Pancreas (tissue), 10 donors: ENCODE results near the gene PRDM16. TPM values are rescaled to one million over a fixed set of nuclear protein-coding genes. Genes with fewer than 3 reads are reported as not detected.

Source experiments
- ATAC-seq, 4 donors: fragments of 200-7000 bp; cut with Tn5 transposase; one replicate each; pipeline versions ENCODE4 v1.8.0 to v1.9.1; 2020; ENCODE audit warnings: mild to moderate bottlenecking in 4 of 4, moderate library complexity in 4 of 4
- DNase-seq, 6 donors: peaks; one replicate each; pipeline ENCODE4 v3.0.0-alpha.2; 2020
- FAIRE-seq: peaks from 2 replicates; lab custom pipeline; 2012; peaks lifted over from hg19 to GRCh38; lab: Jason Lieb, UNC
- H3K27ac ChIP-seq, 4 donors: fragments of 200-600 bp; sonication (generic); 1 replicate in 3 of 4; 2 replicates in 1 of 4; pipeline versions ENCODE4 v1.5.0 to v1.8.0; 2020
- H3K27me3 ChIP-seq, 4 donors: fragments of 200-600 bp; one replicate each; pipeline ENCODE4 v1.8.0; 2021
- H3K36me3 ChIP-seq, 3 donors: fragments of 200-600 bp; sonication (generic) in 1 of 3; one replicate each; pipeline versions ENCODE4 v1.5.0 to v1.8.0; 2020 to 2021
- H3K4me1 ChIP-seq, 3 donors: fragments of 200-600 bp; one replicate each; pipeline ENCODE4 v1.8.0; 2021
- H3K4me3 ChIP-seq, 4 donors: fragments of 200-600 bp; sonication (generic) in 2 of 4; one replicate each; pipeline versions ENCODE4 v1.5.0 to v1.8.0; 2020 to 2021
- H3K9me3 ChIP-seq, 4 donors: fragments of 200-600 bp; one replicate each; pipeline ENCODE4 v1.8.0; 2021
- CTCF ChIP-seq, 4 donors: fragments of 200-600 bp; sonication (generic) in 3 of 4; IDR thresholded peaks; one replicate each; pipeline versions ENCODE4 v1.5.0 to v1.8.0; 2021; ENCODE audit warnings: antibody characterized with exemption in 4 of 4
- WGBS, 2 donors: extraction: QIAGEN DNeasy Blood & Tissue Kit; methylation state at CpG; one replicate each; pipeline ENCODE4 v1.1.7; 2013; 5-methylcytosine and 5-hydroxymethylcytosine counted together
- intact Hi-C, 3 donors: fragments of 100-400 bp; cut with DNase I; formaldehyde crosslinking; loops; one replicate each; pipeline versions ENCODE4 v1.11.1 to v1.14.2; 2022
- polyA plus RNA-seq, 2 donors: library from polyadenylated mRNA; stranded (reverse); fragments of 200-250 nt; gene quantifications; one replicate each; pipeline ENCODE4 v1.2.3, GENCODE V29; 2013
- total RNA-seq, 6 donors: library from RNA; stranded (reverse); fragmentation: NEBNext Ultra II Directional in 4 of 6; extraction: Animal tissue kit (Norgen Biotek cat#: 25700) in 4 of 6; gene quantifications; one replicate each; pipeline versions ENCODE4 v1.2.1 to v1.2.4, GENCODE V29; 2021 to 2023
- donor health status: healthy with polysubstance abuse.
- donor health status: DM: no; HTN: no; CAD: no; lungs with moderate emphysema.
- donor health status: DM: no; HTN: no; CAD: no.
- donor health status: control.
- donor health status: control.
- donor health status: Bipolar disorder and iron deficiency.
- donor health status: DM: yes; HTN: yes; CAD: no.
- donor health status: DM: no; HTN: no; CAD: no.
- donor health status: DM: no; HTN: no; CAD: no.
- donor health status: DM: yes; HTN: yes; CAD: no.

PRDM16 gene
- total and polyA plus RNA-seq, 8 donors = 6.6 to 19.2 (median 14.9) TPM

- no peak overlapping the region for H3K27ac ChIP-seq
- no peaks in the 10 kb centered on the region for H3K27me3 ChIP-seq
- peaks cover 0 to 10% (median 3%) of the 10 kb centered on the region in 3 donors for H3K36me3 ChIP-seq
- DNase-seq (no peak), FAIRE-seq (no peak), ATAC-seq (no peak)
- no peaks in the 10 kb centered on the region for H3K9me3 ChIP-seq
- intact Hi-C loops = loop anchor here in 2 of 3 donors (10.0 kb wide), 2 partner anchors 351 to 401 kb away; partner anchors contain the start of gene PRDM16 (in 1 of the 2)
- H3K4me1 ChIP-seq = no peaks in the 10 kb centered on the region
- no peak overlapping the region for H3K4me3 ChIP-seq
- 85 to 88% methylated on average over 38 to 39 of the region's 39 CpGs for WGBS, 2 donors
- no peak for TF ChIP-seq CTCF (IDR thresholded peaks at IDR 0.05)
Observed at GRCh38 chr1:3415260-3416090, 346.5 kb downstream of the PRDM16 start.

- peak in 1 of 4 donors; percentile 12 for TF ChIP-seq CTCF (IDR thresholded peaks at IDR 0.05)
- no peak overlapping the region for H3K27ac ChIP-seq
- no peak for ATAC-seq
- peaks cover 0 to 8% (median 0%) of the 10 kb centered on the region in 3 donors for H3K36me3 ChIP-seq
- no peaks in the 10 kb centered on the region for H3K9me3 ChIP-seq
- no peak for FAIRE-seq
- no peaks in the 10 kb centered on the region for H3K27me3 ChIP-seq
- DNase-seq = no peak
- intact Hi-C loops = loop anchor here in 2 of 3 donors (10.0 kb wide), 2 partner anchors 352 to 402 kb away; partner anchors contain the start of gene PRDM16 (in 1 of the 2)
- 71 to 73% methylated on average over 6 of the region's 6 CpGs for WGBS, 2 donors
- no peaks in the 10 kb centered on the region for H3K4me1 ChIP-seq
- no peak overlapping the region for H3K4me3 ChIP-seq
Observed at GRCh38 chr1:3417082-3417739, 348.2 kb downstream of the PRDM16 start.

- no peak for DNase-seq
- peak in 1 of 4 donors; percentile 40 for ATAC-seq
- intact Hi-C loops = loop anchor here in 2 of 3 donors (10.0 kb wide), 2 partner anchors 353 to 403 kb away; partner anchors contain the start of gene PRDM16 (in 1 of the 2)
- H3K27me3 ChIP-seq = no peaks in the 10 kb centered on the region
- no peak overlapping the region for H3K4me3 ChIP-seq
- H3K4me1 ChIP-seq = peaks cover 0 to 3% (median 0%) of the 10 kb centered on the region in 3 donors
- WGBS, 2 donors = 81 to 83% methylated on average over 9 of the region's 9 CpGs
- no peak overlapping the region for H3K27ac ChIP-seq
- TF ChIP-seq CTCF (IDR thresholded peaks at IDR 0.05) = no peak
- no peak for FAIRE-seq
- no peaks in the 10 kb centered on the region for H3K9me3 ChIP-seq
- peaks cover 0 to 5% (median 0%) of the 10 kb centered on the region in 3 donors for H3K36me3 ChIP-seq
Observed at GRCh38 chr1:3417934-3418333, 348.9 kb downstream of the PRDM16 start.

GRCh38 chr1:3418600-3418999 lies 349.6 kb downstream of the PRDM16 start:
- peaks cover 0 to 5% (median 0%) of the 10 kb centered on the region in 3 donors for H3K36me3 ChIP-seq
- no peak for TF ChIP-seq CTCF (IDR thresholded peaks at IDR 0.05)
- no peaks in the 10 kb centered on the region for H3K27me3 ChIP-seq
- WGBS, 2 donors = 94 to 97% methylated on average over 8 of the region's 8 CpGs
- FAIRE-seq (no peak), DNase-seq (no peak), ATAC-seq (no peak)
- H3K9me3 ChIP-seq = no peaks in the 10 kb centered on the region
- no peak overlapping the region for H3K27ac ChIP-seq
- intact Hi-C loops = loop anchor here in 2 of 3 donors (10.0 kb wide), 2 partner anchors 354 to 404 kb away; partner anchors contain the start of gene PRDM16 (in 1 of the 2)
- H3K4me1 ChIP-seq = peaks cover 0 to 3% (median 0%) of the 10 kb centered on the region in 3 donors
- H3K4me3 ChIP-seq = no peak overlapping the region
